HG03280 (cell line): Measurements from ENCODE around the gene LENEP.

Experiments
- ATAC-seq: cut with Tn5 transposase; IDR thresholded peaks from one replicate; pipeline ENCODE4 v1.9.1; 2021; ENCODE audit warnings: mild to moderate bottlenecking, moderate library complexity; ENCODE audit not compliant: unreplicated experiment

LENEP gene

DNA sequence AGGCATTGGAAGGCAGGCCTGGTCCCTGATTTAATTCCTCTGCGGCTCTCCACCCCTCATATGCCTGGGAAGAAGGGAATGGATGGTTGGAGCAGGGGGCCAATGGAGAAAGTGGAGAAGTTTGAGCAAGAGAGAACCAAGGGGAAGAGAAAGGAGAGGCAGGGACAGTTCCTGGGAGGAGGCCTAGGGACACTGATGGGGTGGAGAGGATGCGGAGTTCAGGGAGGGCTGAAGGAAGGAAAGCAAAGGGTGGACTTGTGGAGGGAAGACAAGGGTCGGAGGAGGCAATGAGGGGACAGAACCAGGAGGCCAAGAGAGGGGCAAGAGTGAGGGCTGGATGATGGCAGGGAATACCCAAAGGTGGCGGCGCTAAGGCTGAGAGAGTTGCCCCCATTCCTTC, 16.4 kb downstream of the LENEP start:
- no peak for ATAC-seq

DNA sequence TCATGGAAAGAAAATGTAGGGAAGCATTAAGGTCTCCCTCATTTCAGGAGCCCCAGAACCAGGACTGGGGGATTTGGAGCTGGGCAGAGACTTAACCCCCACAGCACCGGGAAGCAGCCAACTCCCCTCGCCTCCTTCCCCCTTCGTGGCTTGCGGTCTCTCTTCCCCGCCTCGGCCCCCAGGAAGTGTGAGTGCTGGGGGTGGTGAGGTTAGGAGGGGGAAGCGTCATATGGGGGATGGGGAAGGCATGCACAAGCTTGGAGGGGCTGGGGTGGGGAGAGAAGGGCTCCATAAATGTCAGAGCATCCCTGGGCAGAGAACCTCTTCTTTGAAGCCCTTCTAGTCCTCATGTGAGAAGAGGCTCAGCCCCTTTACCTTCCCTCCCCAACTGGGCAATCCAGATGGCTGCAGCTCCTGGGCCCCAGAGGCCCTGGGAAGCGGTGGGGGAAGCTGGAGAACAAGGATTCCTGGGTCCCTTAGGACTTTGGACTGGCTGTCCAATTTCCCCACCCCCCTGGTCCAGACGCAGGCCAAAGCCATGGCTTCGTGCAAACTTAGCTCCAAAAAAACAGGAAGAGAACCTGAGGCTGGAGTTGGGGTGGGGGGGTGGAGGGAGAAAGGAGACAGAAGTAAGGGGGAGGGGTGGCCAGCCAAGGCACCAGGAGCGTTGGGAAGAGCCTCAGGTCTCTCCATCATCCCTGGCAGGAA, 17.0 kb downstream of the LENEP start:
- ATAC-seq, result no peak

DNA sequence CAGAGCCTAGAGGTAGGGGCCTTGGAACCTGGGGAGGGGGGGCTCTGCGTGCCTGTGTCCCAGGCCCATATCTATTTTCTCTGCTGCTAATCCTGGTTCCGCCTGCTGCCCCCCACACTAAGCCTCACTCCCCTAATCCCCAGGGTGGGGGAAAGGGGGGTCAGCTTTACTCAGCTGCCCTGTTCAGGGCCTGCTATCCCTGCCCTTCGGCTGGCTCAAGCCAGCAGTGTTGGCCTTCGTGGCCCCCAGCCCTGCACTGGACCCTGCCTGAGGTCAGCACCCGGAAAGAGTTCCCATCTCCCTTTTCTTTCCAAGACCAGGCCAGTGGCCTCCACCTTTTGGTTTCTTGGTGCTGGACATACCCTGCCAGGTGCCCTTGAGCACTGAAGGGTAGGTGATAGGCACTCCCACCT, 17.6 kb downstream of the LENEP start:
- no peak for ATAC-seq

DNA sequence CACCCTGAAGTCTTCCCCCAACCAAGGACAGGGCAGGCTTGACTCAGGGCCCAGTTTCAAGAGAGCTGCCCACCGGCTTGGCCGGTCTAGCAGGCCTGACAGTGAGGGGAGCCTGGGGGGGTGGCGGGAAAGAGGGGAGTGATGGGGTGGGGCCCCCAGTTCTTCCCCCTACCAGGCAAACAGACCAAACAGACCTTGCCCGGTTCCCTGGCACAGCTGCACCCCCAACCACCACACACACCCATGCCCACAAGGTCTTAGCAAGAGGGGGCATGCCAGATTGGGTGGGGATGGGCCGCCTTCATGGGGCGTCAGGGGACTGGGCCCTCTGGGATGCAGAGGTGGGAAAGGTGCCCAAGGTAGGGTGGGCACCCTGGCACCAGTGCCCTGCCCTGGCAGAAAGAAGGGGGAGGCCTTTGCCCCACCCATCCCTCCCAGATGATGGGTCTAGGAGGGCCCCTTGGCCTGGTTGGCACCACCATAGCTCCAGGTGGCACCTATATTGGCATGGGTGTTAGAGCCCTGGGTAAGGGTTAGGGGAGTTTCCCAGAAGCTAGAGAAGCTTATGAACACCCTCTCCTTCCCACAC, 18.1 kb downstream of the LENEP start:
- ATAC-seq, result no peak

DNA sequence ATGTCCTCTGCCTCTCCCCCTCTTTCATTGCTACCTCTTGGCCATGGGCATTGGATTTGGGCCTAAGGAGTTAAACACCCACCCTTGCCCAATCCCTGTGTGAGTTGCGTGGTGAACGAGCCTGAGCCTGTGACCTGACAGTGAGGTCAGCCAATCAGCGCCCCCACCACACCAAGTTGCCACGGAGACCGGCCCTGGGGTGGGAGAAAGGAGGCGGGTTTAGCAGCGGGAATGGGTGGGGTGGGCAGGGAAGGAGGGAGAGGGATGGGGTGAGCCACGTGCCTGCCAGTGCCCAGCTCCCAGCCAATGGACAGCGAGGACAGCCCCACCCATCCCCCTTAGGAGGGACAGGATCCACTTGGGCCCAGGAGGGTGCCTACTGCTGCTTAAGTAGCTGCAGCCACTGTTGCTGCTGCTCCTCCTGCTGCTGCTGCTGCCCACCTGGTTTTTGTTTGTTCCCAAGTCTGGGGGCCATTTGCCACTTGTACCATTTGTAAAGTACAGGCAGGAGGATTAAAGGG, 18.7 kb downstream of the LENEP start:
- no peak for ATAC-seq

DNA sequence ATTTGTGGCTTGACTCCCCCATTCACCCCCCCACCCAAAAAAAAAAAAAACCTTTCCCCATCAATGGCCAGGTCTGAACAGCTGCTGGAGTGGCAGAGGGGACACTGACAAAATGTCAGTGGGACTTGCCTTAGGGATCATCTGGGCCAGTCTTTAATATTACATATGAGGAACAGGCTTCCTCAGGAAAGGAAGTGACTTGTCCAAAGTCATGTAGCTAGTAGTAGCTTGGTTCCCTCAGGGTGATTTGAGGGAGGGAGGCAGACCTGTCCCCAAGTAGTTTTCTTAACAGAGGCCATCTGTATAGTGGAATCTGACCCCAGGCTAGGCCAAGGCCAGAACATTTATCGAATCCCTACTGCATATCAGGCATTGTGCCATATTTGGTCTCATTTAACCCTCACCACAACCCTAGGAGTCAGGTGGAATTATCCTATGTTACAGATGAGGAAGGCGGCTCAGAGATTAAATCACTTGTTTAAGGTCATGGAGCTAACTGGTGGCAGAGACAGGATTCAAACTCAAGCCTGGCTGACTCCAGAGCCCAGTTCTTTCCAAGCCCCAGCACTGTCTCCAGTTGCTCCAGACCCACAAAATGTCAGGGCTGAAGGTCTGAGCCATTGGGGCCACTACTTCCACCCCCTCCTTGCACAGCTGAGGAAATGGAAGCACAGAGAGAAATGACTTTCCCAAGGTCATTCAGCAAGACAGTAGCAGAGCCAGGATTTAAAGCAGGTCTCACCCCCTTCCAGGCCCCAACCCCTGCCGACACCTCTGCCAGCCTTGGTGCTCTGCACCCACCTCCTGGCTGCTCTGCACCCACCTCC, 19.6 kb downstream of the LENEP start:
- ATAC-seq, result no peak

DNA sequence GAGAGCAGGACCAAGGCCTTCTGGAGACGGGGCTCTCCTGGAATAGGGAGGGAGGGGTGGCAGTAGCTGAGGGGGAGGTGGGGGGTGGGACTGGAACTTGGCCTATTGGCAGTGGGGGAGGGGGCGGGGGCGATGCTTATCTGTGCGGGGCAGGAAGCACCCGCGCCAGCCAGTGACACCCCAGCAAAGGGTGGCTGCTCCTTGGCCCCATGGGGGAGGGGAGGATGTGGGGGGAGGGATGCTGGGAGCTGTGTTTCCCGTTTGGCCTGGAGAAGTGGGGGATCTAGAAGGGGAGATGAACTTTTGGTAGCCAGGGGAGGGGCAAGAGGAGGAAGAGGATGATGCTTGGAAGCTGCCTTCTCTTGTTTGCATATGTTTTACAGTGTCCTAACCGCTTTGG, 20.2 kb downstream of the LENEP start:
- no peak for ATAC-seq

DNA sequence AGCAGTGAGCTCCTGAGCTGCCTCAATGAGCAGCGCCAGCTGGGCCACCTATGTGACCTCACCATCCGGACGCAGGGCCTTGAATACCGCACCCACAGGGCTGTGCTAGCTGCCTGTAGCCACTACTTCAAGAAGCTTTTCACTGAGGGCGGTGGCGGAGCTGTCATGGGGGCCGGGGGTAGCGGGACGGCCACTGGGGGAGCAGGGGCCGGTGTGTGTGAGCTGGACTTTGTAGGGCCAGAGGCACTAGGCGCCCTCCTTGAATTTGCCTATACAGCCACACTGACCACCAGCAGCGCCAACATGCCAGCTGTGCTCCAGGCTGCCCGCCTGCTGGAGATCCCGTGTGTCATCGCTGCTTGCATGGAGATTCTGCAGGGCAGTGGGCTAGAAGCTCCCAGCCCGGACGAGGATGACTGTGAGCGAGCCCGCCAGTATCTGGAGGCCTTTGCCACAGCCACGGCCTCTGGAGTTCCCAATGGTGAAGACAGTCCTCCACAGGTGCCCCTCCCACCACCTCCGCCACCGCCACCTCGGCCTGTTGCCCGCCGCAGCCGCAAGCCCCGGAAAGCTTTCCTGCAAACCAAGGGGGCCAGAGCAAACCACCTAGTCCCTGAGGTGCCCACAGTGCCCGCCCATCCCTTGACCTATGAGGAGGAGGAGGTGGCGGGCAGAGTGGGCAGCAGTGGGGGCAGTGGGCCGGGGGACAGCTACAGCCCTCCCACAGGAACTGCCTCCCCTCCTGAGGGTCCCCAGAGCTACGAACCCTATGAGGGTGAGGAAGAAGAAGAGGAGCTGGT, 21.5 kb downstream of the LENEP start:
- no peak for ATAC-seq

DNA sequence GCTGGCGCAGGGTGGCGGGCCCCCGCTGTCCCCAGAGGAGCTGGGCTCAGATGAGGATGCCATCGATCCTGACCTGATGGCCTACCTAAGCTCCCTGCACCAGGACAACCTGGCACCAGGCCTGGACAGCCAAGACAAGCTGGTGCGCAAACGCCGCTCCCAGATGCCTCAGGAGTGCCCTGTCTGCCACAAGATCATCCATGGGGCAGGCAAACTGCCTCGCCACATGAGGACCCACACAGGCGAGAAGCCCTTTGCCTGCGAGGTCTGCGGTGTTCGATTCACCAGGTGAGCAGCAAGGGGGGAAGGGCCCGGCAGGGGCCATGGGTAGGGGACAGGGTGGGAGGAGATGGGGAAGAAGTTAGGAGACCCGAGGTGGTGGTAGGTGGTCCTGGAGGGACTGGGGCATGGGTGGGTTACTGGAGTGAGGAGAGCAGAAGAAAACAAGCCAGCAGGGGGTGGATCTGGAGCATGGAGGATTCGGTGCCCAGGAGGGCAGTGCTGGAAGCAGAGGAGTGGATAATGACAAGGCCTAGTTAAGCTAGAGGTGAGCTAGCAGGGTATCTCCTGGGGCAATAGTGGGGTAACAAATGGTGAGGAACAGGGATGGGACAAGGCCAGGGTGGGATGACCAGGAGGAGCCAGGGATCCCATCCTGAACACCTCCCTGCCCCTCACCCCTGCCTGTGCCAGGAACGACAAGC, 22.3 kb downstream of the LENEP start:
- no peak for ATAC-seq

DNA sequence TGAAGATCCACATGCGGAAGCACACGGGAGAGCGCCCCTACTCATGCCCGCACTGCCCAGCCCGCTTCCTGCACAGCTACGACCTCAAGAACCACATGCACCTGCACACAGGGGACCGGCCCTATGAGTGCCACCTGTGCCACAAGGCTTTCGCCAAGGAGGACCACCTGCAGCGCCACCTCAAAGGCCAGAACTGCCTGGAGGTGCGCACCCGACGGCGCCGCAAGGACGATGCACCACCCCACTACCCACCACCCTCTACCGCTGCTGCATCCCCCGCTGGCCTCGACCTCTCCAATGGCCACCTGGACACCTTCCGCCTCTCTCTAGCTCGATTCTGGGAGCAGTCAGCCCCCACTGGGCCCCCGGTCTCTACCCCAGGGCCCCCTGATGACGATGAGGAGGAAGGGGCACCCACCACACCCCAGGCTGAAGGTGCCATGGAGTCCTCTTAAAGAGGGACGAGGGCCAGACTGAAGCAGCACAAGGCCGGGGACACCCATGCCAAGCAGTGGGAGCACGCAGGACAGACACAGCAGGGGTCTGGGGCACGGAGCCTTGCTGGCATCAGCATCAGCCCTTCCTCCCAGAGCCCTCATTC, 22.9 kb downstream of the LENEP start:
- ATAC-seq, result no peak

DNA sequence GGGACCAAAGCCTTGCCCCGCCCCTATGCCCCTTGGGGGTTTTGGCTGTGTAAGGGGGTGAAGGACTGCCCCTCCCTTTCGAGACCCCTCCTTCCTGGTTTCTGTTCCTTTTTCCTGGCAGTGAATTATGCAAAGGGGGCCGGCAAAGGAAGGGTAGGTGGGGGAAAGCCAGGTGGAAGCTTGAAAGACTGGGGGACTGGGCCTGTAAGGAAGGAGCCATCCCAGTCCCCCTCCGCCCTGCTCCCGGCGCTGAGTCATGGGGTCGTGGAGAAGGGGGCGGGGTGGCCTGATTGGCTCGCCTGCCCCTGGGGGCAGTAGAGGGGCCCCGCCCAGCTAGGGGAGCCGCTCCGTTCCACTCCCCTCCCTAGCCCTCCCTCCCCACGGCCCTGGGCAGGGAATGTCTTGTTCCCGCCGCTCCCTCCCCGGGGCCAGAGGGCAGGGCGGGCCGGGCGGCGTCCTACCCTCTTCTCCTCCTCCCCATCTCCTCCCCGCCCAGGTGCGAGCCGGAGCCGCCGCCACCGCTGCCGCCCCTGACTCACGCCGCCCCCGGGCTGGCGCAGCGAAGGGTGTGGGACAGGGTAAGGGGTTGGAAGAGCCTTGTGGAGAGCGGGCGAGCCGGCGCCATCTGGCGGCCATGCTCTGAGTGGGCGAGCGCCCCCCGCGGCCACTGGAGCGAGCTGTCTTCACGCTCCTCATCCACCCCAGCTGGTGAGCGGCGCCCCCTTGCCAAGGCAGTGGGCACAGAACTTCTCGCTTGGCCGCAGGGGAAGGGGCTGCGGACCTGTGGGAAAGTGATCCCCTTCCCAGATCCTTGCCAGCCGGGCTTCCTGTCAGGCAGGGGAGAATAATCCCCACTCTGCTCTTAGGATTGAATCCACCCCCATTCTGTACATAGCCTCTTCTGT, 23.9 kb downstream of the LENEP start:
- peak; percentile 70 for ATAC-seq

DNA sequence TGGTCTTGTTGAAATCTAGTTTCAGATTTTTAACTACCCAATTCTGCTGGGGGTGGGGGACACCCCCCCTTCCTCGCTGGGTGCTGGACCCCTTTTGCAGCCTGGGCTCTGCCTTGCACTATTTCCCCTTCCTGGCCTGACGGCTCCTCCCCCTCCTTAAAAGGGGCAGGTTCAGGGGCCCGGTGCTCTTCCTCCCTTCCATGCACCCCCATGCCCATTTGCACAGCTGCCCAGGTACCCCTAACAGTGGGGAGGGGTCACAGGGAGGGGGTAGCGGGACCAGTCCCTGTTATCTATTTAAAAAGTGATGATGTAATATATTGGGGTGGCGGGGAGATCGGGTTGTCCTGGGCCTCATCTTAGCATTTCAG, 24.5 kb downstream of the LENEP start:
- ATAC-seq, result no peak

DNA sequence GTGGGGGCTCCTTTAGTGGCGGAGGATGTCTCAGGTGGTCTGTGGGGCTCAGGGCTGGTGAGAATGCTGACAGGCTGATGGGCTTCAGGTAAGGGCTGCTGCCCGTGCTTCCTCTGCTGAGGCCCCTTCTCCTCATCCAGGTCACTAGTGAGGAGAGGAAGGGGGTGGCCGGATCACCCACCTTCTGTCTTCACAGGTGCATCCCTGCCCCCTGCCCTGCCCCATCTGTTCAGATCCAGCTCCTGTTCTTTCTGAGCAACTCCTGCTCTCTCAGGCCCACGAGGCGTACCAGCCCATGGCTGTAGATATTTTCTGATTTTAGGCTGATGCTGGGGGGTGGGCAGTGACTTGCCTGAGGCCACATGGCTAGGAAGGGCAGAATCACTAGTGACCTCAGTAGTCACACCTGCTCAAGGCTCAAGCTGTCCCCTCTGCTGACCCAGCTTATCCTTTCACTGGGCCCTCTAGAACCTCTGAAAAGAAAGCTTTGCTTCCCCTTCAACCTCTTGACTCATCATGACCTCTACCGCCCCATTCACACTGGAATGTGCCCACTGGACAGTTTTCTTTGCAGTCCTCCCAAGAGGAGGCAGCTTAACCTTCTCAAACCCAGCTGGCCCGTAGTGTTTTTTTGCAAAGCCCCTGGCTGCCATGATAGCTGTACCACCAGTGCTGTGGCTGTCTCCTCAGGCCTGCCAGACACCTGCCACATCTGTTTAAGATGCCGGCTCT, 25.4 kb downstream of the LENEP start:
- no peak for ATAC-seq

DNA sequence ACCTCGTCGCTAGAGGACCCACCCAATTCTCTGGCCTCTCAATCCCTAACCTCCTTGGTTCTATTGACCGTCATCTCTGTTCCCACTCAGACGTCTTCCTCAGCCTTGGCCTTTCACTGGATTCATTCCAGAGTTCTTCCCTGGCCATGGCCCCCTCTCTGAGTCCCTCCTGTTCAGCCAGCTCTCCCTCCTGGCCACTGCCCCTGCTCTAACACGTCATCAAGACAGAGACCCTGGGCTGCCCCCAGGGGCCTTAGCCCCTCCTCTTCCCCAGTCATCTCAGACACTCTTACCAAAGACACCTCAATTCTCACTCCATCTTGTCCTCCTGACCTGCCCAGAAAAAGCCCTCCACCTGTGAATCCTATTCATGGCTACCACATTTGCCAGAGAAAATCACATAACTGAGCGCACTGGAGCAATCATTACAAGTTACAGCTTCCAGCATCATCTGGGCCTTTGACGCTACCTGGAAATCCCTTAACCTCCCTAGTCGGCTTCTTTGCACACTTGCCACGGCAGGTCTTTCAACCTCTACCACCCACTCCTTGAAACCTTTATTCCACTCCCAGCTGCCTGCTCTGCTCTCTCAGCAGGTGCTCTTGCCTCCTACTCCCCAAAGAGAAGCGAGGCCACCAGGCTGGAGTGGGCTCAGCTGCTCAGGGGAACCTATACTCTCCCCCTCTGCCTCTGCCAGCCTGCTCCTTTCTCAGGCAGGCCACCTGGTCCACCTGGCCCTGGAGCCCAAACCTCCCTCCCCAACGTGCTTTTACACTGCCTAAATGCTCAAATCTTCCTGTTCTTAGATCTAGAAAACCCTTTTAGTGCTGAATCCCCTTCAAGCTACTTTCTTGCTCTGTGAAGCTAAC, 26.2 kb downstream of the LENEP start:
- ATAC-seq, result no peak

DNA sequence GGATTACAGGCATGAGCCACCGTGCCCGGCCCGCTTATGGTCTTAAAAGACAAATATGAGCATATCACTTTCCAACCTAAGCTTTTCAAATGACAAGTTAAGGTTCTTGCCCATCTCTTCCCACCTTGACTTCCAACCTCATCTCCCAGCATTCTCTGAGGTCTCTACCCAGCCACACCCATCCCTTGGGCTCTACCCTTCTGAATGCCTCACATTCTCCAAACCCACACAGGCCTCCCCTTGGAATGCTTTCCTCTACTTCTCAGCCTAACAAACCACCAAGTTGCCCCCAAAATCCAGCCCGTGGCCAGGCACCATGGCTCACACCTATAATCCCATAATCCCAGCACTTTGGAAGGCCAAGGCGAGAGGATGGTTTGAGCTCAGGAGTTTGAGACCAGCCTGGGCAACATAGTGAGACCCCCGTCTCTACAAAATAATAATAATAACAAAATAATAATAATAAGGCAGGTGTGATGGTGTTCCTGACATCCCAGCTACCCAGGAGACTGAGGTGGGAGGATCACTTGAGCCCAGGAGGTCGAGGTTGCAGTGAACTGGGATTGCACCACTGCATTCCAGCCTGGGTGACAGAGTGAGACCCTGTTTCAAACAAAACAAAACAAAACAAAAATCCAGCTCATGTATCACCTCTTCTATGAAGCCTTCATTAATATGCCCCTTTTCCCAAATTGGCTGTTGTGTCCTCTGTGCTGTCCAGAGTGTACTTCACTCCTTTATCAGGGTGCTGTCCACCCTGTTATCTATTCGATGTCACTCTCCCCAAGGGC, 28.9 kb downstream of the LENEP start:
- ATAC-seq, result no peak

DNA sequence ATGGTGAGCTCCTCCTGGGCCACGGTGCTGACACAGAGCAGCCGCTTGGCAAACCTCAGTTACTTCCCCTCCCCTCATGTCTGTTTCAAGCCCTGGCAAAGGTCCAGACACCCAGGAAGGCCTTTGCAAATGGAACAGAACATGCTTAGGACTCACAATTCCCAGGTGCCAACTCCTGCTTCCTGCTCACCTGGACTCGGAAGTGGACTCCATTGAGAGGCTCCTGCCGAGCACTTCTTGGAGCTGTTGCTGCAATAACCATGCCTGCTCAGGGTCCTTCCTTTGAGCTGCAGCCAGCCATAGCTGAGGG, 29.5 kb downstream of the LENEP start:
- ATAC-seq, result no peak

DNA sequence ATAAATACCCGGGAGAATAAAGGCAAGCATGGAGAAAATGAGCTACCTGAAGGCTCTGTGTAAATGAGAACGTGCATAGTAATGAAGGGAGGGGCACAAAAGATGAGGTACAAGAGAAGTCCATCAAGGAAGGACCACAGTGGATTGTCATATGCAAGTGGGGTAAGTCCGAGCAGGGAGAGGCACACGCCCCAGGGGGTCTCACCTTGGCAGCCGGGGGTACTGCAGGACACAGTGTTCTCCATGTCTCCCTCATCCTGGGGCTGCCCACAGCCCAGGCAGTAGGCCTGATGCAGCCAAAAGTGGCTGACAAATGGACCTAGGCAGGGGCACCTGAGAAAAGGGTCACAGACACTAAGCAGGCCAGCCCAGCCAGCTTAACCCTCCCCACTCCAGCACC, 30.2 kb downstream of the LENEP start:
- no peak for ATAC-seq
